HG03135 (cell line): ENCODE data around the gene ZNF558.

Source experiments
- ATAC-seq: cut with Tn5 transposase; IDR thresholded peaks from one replicate; pipeline ENCODE4 v1.9.1; 2021; ENCODE audit warnings: mild to moderate bottlenecking, moderate library complexity; ENCODE audit not compliant: unreplicated experiment

Gene ZNF558

GRCh38 chr19:8832132-8833021 lies at the start of gene ZNF558, which contains the start of gene MBD3L1:
Gene ZNF558, minus strand, starts transcription at chr19:8832304. Its CDS starts 9,645 bp downstream, at chr19:8822659.
Gene MBD3L1, plus strand, starts transcription at chr19:8832377. Its CDS starts 10,302 bp downstream, at chr19:8842679.
- ATAC-seq, result peak; percentile 88

DNA sequence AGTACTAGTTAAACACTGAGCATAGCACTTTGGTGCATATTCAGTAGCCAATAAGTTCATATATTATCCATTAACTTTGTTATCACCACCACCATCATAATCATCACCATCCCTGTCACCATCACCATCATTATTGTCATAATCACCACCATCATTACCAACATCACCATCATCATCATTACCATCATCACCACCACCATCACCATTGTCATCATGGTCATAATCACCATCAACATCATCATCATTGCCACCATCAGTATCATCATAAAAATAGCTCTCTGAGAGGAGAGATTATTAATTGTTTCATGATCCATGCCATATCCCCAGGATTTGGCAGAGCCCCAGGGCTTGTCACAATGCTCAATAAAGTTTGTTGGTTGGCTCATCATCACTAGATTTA lies 49.4 kb upstream of the ZNF558 start:
- no peak for ATAC-seq

- no peak for ATAC-seq
Measured at GRCh38 chr19:8880868-8881488, 48.9 kb upstream of the ZNF558 start.

DNA sequence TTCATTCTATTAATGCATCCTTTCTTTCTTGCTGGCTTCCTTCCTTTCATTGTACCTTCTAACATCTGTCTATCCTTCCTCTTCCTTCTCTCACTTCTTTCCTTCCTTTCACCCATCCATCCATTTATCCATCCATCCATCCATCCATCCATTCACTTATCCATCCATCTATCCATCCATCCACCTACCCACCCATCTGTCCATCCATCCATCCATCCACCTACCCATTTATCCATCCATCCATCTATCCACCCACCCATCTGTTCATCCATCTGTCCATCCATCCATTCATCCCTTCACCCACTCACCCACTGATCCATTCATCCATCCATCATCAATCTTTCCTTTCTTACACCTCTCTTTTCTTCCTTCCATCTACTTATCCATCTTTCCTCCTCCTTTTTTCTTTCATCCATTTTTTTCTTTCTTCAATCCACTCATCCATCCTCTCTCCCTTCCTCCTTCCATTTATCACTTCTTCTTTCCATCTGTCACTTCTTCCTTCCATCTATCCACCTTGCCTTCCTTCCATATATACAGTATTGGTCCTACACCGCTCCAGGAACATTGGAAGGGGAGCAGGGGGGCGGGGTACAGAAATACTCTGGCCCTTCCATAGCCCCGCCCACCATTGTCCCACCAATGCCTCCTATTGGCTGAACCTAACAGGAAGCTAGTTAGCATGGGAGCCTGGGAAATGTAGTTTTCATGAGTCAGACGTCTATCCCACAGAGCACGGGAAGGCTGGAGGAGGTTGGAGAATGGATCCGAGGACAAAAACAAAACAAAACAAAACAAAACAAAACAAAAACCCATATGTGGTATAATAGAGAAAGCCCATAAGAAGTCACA lies 46.0 kb upstream of the ZNF558 start:
- no peak for ATAC-seq

DNA sequence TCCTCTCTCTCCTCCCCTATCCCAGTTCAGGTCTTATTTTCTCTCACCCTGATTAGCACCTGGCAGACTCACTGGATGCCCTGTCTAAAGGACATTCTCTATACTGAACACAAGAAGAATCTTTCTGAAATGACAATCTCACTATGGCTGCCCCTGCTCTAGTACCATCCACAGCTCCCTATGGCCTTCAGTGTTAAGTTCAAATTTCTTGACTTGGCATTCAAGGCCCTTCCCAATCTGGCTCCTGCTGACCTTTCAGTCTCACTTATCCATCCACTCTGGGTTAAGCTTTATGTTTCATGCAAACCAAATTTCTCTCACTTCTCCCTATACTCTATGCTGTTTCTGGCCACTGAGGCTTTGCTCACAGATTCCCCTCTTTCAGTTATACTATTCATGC lies 34.2 kb upstream of the ZNF558 start:
- no peak for ATAC-seq

DNA sequence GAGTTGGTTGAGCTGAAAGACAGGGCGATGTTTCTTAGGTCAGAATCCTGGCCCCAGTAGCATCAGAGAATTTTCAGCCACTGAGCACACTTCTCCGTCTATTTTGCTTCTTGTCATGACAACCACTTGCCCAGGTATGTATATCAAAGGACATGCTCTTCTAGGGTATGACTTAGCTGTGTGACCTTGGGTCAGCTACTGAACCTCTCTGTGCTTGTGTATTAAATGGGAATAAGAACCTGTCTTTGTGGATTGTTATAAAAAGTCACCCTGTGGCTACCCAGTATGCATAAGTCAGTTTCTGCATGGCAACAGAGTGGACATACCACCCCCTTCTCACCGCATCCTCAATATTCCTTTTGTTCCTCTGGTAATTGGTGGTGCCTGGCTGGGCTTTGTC lies 26.2 kb upstream of the ZNF558 start:
- no peak for ATAC-seq

GRCh38 chr19:8850488-8850887 lies 18.4 kb upstream of the ZNF558 start:
- no peak for ATAC-seq

DNA sequence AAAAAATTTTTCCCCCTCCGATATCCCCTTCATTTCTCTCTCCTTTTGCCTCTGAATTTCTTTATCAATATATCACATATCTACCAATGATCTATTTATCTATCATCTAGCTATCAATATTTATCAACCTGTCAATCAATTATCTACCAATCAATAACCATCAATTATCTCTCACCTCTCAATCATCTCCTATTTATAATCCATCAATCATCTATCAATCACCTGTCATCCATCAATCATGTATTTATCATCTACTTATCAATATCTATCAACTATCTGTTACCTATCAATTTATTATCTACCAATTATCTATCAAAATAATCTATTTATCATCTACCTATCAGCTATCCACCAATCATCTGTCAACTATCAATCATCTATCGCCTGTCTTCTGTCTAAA lies 17.1 kb upstream of the ZNF558 start:
- no peak for ATAC-seq

GRCh38 chr19:8846819-8847218 lies 14.7 kb upstream of the ZNF558 start:
- no peak for ATAC-seq

GRCh38 chr19:8840708-8841107 lies 8.6 kb upstream of the ZNF558 start:
- ATAC-seq, result no peak

- no peak for ATAC-seq
Measured at GRCh38 chr19:8835877-8836276, 3.8 kb upstream of the ZNF558 start.

- ATAC-seq, result no peak
Measured at GRCh38 chr19:8835446-8835845, 3.3 kb upstream of the ZNF558 start.

GRCh38 chr19:8831832-8832131 lies 322 bp downstream of the ZNF558 start:
- ATAC-seq, result peak; percentile 26

GRCh38 chr19:8831373-8831772 lies 731 bp downstream of the ZNF558 start:
- no peak for ATAC-seq

GRCh38 chr19:8827277-8827676 lies 4.8 kb downstream of the ZNF558 start:
- no peak for ATAC-seq

- ATAC-seq, result no peak
Measured at GRCh38 chr19:8826371-8826770, 5.7 kb downstream of the ZNF558 start.

- ATAC-seq, result no peak
Measured at GRCh38 chr19:8821748-8822241, 10.3 kb downstream of the ZNF558 start.

GRCh38 chr19:8820234-8820633 lies 11.9 kb downstream of the ZNF558 start:
- no peak for ATAC-seq

- ATAC-seq, result no peak
Measured at GRCh38 chr19:8815780-8816179, 16.3 kb downstream of the ZNF558 start.

DNA sequence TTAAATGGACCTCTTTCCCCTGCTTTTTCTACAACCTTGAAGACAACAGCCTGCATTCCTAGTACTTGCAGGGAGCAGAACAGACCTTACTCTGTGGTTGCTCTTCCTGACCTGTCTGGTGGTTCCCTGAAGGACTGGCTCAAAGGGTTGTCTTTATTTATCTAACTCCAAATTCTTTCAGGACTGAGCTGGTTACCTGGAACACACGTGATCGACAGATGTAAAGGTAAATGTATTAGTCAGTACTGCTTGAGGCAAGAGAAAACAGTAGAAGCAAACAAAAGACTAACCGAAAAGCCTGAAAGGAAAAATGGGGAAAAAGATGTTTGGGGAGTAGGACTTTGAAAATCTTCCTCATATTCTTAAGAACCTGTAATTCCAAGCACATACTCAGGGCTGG lies 17.9 kb downstream of the ZNF558 start:
- no peak for ATAC-seq
